ENCODE data around the gene GRPEL2. TPM values are rescaled to one million over a fixed set of nuclear protein-coding genes. Genes with fewer than 3 reads are reported as not detected.
A peak's percentile ranks its signal among the peaks of the same experiment; 100 is the strongest.

The GRPEL2 gene, protein sequence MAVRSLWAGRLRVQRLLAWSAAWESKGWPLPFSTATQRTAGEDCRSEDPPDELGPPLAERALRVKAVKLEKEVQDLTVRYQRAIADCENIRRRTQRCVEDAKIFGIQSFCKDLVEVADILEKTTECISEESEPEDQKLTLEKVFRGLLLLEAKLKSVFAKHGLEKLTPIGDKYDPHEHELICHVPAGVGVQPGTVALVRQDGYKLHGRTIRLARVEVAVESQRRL
- total RNA-seq (10 to 100 TPM in 4 of 7 donors, 1 to 10 TPM in 3; 7.7 to 17.7 (median 11.2) TPM), polyA plus RNA-seq (1 to 10 TPM; 4.6 to 5.9 (median 5.3) TPM)
- long read RNA-seq, donor 1, full-length matches to known transcripts = 2 of 2 reads
- long read RNA-seq, donor 1, partial matches to known transcripts = 0 of 2 reads
- long read RNA-seq, donor 1, other reads (novel, unspliced or antisense) = 0 of 2 reads
- long read RNA-seq, donor 2, full-length matches to known transcripts = 3 of 3 reads
- long read RNA-seq, donor 2, partial matches to known transcripts = 0 of 3 reads
- long read RNA-seq, donor 2, other reads (novel, unspliced or antisense) = 0 of 3 reads

DNA sequence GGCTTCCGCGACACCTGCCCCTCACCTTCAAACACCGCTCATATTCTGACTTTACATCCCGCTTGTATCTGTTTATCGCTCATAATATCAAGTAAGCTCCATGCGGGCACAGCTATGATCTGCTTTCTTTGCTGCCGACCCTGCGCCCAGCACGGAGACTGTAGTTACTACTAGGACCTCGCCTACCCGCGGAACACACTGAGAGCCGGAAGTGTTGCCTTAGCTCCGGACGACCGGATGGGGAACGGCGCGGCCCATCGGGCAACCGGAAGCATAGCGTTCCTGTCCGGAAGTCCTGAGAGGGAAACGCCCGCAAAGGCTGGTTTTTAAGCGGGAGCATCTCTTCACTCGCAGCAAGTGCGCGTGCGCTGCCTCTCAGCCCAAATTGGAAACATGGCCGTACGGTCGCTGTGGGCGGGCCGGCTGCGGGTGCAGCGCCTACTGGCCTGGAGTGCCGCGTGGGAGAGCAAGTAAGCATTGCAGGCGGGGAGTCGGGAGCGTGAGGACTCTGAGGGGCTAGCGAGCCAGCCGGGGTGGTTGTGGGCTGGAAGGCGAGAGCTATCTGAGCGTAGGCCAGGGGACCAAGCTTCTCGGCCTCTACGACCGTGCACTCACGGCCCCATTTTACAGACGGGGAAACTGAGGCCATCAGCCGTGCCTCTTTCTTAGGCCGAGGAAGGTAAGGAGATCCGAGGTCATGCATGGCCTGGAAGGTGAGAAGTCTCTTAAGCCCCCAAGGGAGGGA, at the start of gene GRPEL2:
GRPEL2 (plus strand) TSS at position 353 of the 745 bp plus-strand sequence; CDS start at position 394, 41 bp downstream.
- H3K27ac ChIP-seq = peak within 1 kb of the TSS; percentile 66 to 88 (median 79)
- no peaks in the 10 kb centered on the region for H3K27me3 ChIP-seq (replicated peaks in 1 of 7)
- peaks cover 12 to 55% (median 35%) of the 10 kb centered on the region in 6 donors for H3K4me1 ChIP-seq
- peak; percentile 96 for DNase-seq
- peaks cover 0 to 32% (median 22%) of the 10 kb centered on the region in 6 donors for H3K36me3 ChIP-seq
- TF ChIP-seq POLR2AphosphoS5 (IDR thresholded peaks at IDR 0.05) (peak; percentile 92 to 96 (median 96)), POLR2A (IDR thresholded peaks at IDR 0.05) (peak in 1 of 3 donors; percentile 6)
- TF ChIP-seq, protein P1, sequence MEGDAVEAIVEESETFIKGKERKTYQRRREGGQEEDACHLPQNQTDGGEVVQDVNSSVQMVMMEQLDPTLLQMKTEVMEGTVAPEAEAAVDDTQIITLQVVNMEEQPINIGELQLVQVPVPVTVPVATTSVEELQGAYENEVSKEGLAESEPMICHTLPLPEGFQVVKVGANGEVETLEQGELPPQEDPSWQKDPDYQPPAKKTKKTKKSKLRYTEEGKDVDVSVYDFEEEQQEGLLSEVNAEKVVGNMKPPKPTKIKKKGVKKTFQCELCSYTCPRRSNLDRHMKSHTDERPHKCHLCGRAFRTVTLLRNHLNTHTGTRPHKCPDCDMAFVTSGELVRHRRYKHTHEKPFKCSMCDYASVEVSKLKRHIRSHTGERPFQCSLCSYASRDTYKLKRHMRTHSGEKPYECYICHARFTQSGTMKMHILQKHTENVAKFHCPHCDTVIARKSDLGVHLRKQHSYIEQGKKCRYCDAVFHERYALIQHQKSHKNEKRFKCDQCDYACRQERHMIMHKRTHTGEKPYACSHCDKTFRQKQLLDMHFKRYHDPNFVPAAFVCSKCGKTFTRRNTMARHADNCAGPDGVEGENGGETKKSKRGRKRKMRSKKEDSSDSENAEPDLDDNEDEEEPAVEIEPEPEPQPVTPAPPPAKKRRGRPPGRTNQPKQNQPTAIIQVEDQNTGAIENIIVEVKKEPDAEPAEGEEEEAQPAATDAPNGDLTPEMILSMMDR (IDR thresholded peaks at IDR 0.05 in 8 of 11, conservative IDR thresholded peaks at IDR 0.05 in 3 of 11) = peak in 3 of 11 experiments; percentile 8 to 43 (median 8)
- peak within 1 kb of the TSS; percentile 76 to 91 (median 82) for H3K4me3 ChIP-seq
- intact Hi-C loops (cut with DNase I; ENCODE audit: low total_unique reads) = no loop called here
- WGBS, 5 donors = 1 to 2% (median 1%) methylated on average over 44 to 54 of the region's 54 CpGs
- no peaks in the 10 kb centered on the region for H3K9me3 ChIP-seq

DNA sequence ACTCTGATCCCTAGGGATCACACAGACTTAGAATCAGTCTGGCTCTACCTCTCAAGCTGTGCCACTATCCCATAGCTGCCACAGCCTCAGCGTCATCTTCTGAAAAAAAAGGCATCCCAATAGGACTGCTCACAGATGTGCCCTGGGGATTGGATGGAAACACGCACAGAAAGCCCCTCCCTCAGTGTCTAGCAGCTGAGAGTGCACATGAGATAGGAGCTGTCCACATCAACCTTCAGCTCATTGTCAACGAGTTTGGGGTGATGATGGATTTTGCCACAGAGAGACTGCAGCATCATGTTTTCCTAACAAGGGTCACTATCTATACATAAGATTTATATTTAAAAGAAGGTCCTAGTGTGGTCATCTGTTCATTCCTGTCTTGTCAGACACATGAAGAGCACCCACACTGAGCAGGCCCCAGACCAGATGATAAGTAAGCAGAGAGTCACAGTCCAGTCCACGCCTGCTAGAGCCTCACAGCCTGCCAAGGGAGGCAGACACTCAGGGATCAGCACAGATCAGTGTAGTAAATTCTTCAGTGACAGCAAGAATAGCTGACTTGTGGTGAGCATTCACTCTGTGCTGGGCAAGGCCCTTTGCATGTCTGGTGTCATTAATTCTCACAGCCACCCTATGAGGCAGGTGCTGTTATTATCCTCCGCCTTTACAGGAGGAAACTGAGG, 47.8 kb upstream of the GRPEL2 start:
- Histone ChIP-seq H3K27ac (no peak overlapping the region), H3K4me1 (peaks cover 9 to 43% (median 29%) of the 10 kb centered on the region in 6 donors), H3K27me3 (replicated peaks in 1 of 7) (peaks cover 0 to 17% (median 0%) of the 10 kb centered on the region in 7 donors), H3K9me3 (no peaks in the 10 kb centered on the region), H3K36me3 (no peaks in the 10 kb centered on the region), H3K4me3 (no peak overlapping the region)
- no peak for DNase-seq
- WGBS, 5 donors = 83 to 92% (median 87%) methylated on average over 5 of the region's 5 CpGs
- TF ChIP-seq POLR2AphosphoS5 (IDR thresholded peaks at IDR 0.05) = no peak
- TF ChIP-seq POLR2A (IDR thresholded peaks at IDR 0.05) = no peak
- TF ChIP-seq, protein P1 (IDR thresholded peaks at IDR 0.05 in 8 of 11, conservative IDR thresholded peaks at IDR 0.05 in 3 of 11) = no peak
- intact Hi-C loops (cut with DNase I; ENCODE audit: low total_unique reads) = no loop called here

DNA sequence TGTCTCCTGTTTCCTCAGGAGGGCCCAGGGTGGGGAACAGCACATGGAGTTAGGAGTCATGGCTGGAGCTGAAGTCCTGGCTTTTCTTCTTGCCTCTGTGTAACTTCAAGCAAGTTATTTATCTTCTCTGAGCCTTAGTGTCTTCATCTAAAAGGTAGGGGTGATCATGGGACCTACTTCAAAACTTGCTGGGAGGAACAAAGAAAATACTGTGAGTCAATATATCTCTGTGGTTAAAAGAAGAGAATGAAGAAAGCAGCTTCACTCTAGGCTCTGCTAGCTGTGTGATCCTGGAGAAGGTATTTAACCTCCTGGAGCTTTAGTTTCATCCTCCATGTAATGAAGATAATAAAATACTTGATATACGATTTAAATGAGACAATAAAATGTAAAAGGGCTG, 47.1 kb upstream of the GRPEL2 start:
- H3K27me3 ChIP-seq (replicated peaks in 1 of 7) = peaks cover 0 to 17% (median 0%) of the 10 kb centered on the region in 7 donors
- H3K4me3 ChIP-seq = no peak overlapping the region
- intact Hi-C loops (cut with DNase I; ENCODE audit: low total_unique reads) = no loop called here
- H3K9me3 ChIP-seq = no peaks in the 10 kb centered on the region
- H3K36me3 ChIP-seq = no peaks in the 10 kb centered on the region
- peaks cover 9 to 46% (median 29%) of the 10 kb centered on the region in 6 donors for H3K4me1 ChIP-seq
- TF ChIP-seq, protein P1 (IDR thresholded peaks at IDR 0.05 in 8 of 11, conservative IDR thresholded peaks at IDR 0.05 in 3 of 11) = no peak
- TF ChIP-seq POLR2A (IDR thresholded peaks at IDR 0.05) (no peak), POLR2AphosphoS5 (IDR thresholded peaks at IDR 0.05) (no peak)
- no peak for DNase-seq
- no peak overlapping the region for H3K27ac ChIP-seq
- WGBS, 5 donors = 35 to 71% (median 49%) methylated on average over 1 of the region's 1 CpG

Measured in spleen (tissue), 13 donors.